HG03342 (cell line): Measurements from ENCODE around the gene CD37.
"Not testable (repeated sequence)": the region's sequence is repeated elsewhere in the genome, so short reads cannot be mapped to it uniquely, and the experiment has no call there.

Experiments used
- ATAC-seq: cut with Tn5 transposase; IDR thresholded peaks from one replicate; pipeline ENCODE4 v1.9.1; 2021; ENCODE audit warnings: mild to moderate bottlenecking, moderate library complexity; ENCODE audit not compliant: unreplicated experiment

The CD37 gene

GRCh38 chr19:49373174-49373573 is 38.0 kb downstream of the CD37 start:
- not testable (repeated sequence) for ATAC-seq

DNA sequence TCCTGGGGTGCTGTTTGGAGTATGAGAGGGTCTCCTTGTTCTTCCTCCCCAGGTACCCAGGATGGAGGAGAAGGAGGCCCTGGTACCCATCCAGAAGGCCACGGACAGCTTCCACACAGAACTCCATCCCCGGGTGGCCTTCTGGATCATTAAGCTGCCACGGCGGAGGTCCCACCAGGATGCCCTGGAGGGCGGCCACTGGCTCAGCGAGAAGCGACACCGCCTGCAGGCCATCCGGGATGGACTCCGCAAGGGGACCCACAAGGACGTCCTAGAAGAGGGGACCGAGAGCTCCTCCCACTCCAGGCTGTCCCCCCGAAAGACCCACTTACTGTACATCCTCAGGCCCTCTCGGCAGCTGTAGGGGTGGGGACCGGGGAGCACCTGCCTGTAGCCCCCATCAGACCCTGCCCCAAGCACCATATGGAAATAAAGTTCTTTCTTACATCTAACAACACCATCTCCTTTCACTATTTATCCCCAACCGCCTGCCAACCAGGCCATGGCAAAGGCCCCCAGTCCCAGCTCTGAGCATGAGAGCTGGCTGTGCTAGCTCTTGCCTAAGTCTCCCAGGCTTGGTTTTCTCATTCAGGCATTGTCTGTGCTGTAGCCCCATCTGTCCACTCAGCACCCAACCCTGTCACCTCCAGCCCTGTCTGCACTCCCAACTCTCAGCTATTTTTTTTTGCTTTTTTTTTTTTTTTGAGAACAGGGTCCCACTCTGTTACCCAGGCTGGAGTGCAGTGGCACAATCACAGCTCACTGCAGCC is 39.6 kb downstream of the CD37 start:
- no peak for ATAC-seq

DNA sequence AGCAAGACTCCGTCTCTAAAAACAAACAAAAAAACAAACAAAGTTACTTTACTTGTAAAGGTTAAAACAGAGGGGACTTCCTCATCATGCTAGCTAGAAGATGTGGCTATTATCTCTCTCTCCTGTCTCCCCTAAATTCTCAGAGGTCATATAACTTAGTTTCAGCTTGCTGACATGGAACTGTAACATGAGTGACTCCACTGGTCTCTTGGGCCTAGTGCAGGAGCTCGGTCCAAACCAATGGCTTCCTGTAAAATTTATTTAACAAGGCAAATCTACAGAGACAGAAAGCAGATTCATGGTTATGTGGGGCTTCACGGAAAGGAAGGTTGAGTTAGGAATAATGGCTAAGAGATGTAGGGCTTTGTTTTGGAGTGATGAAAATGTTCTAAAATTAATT is 43.3 kb downstream of the CD37 start:
- no peak for ATAC-seq

DNA sequence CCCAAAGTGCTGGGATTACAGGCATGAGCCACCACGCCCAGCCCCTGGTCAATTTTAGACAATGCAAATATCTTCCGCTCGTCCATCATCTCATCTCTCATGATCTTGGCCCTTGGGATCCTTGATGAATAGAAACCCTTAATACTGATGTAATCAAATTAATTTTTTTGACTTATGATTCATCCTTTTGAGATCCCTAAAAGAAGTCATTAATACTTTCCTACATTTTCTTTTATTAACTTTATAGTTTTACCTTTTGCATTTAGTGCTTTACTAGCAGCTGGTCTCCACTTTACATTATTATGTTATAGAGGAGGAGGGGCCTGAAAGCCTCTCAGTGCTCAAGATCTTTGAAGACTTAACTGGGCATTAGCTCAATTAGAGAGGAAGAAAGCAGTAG is 45.2 kb downstream of the CD37 start:
- no peak for ATAC-seq

- ATAC-seq, result no peak
Measured at GRCh38 chr19:49382639-49383038, 47.4 kb downstream of the CD37 start.

- ATAC-seq, result no peak
Measured at GRCh38 chr19:49383599-49383998, 48.4 kb downstream of the CD37 start.

DNA sequence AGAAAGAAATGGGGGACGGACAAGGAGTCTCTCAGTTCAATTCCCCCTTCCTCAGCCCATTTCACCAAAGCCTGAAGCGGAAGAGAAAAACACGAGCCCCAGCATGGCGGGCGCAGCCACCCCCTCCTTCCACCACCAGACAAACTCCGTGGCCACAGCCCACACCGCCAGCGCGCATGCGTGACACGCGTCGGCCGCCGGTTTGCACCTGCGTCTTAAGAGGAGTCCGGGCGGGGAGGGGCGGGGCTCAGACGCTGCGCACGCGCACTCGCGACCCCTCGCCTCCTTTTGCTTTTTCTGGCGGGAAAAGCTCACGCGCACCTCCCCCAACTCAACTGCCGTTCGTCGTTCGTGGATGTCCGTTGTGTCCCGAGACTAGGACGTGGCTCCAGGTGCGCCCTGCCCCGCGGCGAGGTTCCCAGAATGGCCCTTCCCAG is 52.7 kb downstream of the CD37 start, which contains the start of gene KASH5:
Gene KASH5 (plus strand): TSS at position 314 of the 437 bp plus-strand sequence. CDS start 2,635 bp downstream, outside the sequence.
- ATAC-seq, result no peak

DNA sequence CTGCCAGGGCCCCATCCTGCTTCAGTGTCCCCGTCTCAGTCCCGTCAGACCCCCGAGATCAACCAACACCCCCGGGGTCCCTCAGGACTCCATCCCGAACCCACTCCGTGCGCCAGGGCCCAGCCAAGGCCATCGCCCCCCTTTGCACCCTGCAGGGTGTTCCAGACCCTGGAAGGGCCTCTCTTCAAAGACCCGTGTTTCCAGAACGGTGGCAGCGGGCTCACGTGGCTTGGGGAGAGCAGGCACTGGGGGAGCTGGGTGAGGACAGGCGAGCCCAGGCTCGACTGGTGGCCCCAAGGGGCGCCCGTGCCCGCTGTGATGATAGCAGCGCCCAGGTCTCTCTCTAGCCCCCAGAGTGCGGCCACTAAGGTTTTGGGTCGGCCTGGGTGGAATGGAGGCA is 54.2 kb downstream of the CD37 start:
- ATAC-seq, result no peak
